HG02623 (cell line): ENCODE data around the gene MELK.

ENCODE experiments used
- ATAC-seq: cut with Tn5 transposase; IDR thresholded peaks from one replicate; pipeline ENCODE4 v1.9.1; 2021; ENCODE audit warnings: moderate library complexity; ENCODE audit not compliant: unreplicated experiment

Gene MELK

DNA sequence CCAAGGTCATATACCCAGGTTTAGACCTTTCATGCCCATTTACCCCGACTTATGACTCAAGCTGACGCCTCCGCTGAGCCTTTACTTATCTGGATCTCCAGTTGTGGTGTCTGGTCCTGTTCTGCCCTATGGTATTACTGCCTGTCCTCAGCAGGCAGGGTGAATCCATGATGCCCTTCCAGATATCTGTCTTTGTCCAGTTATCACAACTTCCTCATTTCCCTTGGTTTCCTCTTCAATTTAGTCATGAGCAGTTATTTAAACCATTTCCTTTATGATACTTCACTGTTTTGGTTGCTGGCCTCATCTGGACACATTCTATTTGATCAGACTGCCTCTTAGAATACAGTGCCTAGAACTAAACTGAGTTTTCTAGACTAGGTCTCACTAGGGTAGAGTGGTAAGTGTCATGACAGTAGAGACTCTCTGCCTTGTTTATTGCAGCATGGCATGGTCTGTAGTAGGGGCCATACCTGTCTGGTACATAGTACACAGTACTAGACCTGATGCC lies 93.3 kb downstream of the MELK start:
- ATAC-seq = no peak

DNA sequence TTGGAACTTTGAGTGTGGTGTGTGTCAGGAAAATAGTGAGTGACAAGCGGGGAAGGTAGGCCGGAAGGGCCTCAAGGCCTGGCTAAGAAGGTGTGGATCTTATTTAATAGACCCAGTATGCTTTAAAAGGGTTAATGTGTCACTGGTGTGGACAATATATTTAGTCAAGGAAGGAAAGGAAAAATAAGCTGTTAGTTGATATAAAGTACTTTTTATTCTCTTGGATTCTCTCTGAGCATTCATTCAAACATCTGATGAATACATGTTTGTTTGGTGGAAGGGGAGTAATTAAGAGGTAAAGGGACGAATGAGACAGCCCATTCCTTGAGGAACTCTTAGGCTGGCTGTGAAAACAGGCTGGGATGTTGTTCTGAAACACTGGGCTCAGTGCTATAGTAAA lies 98.9 kb downstream of the MELK start:
- no peak for ATAC-seq

DNA sequence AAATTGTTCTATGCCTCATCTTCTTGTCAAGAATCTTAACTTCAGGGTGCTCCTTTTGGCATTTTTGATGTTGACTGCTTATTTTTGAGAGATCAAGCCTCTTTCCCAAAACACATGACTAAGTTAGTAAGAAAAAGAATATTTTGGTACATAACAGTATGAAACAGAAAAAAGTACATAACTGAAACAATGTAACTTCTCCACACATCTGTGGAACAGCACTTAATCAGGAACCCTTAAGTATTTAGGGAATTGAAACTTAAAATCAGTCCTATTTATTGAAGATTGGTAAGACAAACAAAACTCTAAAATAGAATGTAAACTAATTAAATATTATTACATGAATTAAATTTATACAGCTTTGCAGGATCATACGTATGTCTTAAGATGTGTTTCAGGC lies 103.4 kb downstream of the MELK start:
- no peak for ATAC-seq

DNA sequence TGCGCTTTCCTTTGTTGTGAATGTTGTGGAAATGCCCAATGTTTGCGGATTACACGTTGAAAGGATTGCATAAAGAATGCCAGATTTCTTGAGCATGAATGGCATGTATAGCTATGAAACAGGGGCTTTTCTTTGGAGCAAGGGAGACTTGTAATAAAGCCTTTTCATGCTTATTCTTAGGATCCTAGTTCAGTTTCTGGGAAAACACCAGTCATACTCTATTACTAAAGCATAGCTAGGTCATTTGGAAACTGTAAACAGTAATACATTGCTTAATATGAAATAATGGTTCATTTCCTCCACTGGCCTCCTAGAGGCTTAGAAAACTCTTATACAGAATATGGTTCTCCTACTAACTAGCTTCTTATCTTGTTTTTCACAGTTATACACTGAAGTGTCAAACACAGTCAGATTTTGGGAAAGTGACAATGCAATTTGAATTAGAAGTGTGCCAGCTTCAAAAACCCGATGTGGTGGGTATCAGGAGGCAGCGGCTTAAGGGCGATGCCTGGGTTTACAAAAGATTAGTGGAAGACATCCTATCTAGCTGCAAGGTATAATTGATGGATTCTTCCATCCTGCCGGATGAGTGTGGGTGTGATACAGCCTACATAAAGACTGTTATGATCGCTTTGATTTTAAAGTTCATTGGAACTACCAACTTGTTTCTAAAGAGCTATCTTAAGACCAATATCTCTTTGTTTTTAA lies 104.2 kb downstream of the MELK start:
- ATAC-seq = no peak

DNA sequence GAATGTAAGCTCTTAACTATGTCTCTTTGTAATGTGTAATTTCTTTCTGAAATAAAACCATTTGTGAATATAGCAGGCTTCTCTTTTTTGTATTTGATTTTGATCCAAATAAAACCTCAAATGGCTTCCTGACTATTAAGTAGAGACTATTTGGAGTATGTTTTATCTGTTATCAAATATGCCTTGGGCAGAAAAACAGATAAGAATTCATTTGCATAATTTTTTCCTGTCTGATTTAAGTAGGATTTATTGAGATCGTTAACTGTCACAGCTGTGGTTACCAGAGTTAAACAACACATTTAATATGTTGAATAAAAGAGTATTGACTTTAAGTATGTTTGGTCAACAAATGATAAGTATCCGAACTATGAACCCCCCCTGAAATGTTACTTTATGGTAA lies 104.9 kb downstream of the MELK start:
- no peak for ATAC-seq

DNA sequence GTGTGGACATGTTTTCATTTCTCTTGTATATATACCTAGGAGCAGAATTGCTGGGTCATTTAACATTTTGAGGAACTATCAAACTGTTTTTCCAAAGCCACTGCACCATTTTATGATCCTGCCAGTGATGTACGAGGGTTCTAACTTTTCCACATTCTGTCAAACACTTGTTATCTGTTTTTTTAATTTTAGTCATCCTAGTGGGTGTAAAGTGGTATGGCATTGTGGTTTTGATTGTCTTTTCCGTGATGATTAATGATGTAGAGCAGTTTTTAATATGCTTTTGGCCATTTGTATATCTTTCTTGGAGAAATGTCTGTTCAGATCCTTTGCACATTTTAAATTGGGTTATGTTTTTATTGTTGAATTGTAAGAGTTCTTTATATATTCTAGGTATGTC lies 107.0 kb downstream of the MELK start:
- ATAC-seq = no peak

DNA sequence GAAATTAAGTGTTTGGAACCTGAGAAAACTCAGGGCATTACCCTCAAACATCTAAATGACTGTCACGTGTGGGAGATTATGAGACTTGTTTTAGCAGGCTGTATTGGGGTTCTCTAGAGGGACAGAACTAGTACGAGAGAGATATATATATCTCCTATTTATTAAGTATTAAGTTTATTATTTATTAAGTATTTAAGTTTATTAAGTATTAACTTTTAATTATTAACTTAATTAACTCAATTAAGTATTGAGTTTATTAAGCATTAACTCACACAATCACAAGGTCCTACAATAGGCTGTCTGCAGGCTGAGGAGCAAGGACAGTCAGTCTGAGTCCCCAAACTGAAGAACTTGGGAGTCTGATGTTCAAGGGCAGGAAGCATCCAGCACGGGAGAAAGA lies 113.8 kb downstream of the MELK start:
- ATAC-seq = no peak

DNA sequence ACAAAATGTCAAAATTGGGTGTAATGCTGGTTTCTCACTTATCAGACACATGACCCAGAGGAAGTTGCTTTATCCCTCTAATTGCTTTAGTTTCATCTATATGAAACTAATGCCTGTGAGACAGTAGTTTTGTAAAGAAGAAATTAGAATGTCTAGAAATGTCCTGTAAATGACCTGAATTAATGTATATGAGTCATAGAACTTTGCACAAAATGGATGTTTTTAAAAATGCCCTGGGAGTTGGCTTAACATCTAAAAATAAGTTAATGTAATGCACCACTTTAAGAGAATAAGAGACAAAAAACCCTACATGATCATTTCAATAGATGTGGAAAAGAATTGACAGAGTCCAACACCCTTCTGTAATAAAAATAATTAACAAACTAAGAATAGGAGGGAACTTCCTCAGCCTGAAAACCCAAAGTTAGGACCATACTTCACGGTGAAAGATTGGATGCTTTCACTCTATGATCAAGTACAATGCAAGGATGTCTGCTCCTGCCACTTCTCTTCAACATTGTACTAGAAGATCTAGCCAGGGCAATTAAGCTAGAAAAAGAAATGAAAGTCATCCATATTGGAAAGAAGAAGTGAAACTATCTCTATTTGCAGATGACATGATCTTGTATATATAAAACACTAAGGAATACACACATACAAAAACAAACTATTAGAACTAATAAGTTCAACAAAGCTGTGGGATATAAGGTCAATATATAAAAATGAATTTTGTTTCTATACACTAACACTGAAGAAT lies 117.9 kb downstream of the MELK start:
- ATAC-seq = no peak

DNA sequence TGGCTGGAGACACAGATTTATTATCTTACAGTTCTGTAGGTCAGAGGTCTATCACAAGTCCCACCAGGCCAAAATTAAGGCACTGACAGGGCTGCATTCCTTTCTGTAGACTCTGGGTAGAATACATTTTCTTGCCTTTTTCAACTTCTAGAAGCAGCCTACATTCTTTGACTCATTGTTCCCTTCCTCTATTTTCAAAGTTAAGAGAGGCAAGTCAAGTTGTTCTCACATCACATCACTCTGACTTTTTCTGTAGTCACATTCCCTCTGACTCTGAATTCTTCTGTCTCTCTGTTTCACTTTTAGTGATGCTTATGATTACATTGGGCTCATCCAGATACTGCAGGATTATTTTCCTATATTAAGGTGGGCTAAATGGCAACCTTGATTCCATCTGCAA lies 119.0 kb downstream of the MELK start:
- ATAC-seq = no peak

DNA sequence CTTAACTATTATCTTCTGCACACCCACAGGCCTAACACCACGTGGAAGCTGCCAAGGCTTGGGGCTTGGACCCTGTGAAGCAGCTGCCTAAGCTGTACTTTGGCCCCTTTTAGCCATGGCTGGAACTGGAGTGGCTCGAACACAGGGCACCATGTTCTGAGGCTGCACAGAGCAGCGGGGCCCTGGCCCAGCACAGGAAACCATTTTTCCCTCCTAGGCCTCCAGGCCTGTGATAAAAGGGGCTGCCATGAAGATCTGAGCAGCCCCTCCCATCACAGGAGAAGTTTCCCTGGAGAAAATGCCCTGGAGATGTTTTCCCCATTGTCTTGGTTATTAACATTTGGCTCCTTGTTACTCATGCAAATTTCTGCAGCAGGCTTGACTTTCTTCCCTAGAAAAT lies 126.3 kb downstream of the MELK start:
- no peak for ATAC-seq

DNA sequence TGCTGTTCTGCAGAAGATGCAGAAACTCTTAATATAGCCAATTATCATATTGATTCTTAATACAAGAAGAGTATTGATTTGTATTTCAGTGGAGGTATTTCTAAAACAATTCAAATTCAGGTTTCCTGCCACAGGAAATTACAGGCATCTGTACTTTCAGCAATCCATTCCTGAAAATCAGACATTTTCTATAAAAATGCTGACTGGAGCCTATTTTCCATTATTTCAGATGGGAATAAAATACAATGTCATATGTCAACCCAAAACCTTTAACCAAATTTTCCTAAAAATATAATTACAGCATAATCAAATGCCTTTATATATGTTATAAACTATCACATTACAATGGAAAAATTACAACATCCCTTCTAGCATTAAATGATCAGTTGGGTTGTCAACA lies 131.5 kb downstream of the MELK start:
- ATAC-seq = no peak

DNA sequence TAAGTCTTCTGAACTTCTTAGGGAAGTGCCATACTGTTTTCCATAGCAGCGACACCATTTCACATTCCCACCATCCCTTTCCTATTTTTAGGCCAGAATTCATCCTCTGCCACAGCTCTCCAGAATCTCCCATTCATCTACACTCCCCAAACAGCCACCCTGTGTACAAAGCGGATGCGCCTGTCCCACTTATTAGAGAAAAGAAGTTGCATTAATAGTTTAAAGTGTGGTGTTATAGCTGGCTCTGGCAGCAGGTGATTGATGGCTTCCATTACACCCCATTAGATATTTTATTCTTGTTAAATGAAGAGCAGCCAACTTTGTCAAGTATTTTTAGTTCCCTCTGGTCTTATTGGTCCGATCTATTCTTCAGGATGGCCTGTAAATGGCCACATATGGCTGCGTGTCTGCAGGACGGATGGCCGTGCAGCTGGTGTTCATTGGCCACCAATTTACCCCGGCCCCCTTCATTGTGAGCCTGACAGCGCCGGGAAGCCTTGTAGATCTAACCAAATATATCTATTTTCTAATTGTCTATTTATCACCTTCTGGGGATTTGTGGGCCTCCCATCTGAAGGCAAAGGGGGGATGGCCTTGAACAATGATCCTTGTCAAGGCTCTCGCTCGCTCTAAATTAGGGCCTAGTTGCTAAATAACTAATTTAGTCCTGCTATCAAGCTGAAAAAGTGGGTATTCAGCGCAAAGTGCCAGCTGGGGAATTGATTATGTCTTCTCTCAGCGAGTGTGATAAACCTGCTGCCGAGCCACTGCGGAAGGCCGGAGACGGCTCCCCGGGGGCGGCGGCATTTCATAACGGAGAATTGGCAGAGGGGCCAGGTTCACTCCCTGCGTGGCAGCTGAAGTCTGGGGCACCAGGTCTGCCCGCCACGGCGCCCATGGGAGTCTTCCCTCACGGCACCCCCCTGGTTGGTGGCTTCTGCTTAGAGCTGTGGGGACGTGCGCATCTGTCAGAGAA lies 141.1 kb downstream of the MELK start:
- no peak for ATAC-seq

DNA sequence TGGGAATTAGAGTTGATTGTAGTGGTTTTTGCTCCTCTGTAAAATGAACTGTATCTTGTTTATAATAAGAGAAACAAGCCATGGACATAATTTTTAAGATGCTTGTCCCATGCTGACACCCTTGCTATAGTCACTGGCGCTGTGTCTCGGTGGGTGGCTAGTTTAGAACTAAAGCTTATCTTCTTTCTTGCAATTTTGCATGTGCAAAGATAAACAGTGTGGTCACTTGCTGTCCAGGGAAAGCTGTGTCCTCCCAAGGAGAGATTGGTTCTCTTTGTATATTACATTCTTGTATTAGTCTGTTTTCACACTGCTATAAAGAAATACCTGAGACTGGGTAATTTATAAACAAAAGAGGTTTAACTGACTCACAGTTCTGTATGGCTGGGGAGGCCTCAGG lies 143.8 kb downstream of the MELK start:
- no peak for ATAC-seq

DNA sequence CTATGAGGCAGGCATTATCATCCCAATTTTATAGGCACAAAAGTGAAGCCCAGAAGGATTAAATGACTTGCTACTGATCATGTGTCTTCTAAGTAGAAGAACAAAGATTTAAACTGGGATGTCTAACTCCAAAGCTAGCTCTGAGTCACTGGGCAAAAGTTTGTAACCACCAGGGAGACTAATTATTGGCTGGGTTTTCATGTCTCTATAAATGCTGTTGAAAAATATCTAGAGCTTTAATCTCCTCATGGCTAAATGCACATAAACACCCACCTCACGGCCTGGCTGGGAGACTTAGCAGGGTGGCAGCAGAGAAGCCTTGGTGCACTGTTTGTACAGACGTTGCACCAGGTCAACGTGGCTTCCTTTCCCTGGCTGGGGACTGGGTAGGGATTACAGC lies 144.6 kb downstream of the MELK start:
- no peak for ATAC-seq

DNA sequence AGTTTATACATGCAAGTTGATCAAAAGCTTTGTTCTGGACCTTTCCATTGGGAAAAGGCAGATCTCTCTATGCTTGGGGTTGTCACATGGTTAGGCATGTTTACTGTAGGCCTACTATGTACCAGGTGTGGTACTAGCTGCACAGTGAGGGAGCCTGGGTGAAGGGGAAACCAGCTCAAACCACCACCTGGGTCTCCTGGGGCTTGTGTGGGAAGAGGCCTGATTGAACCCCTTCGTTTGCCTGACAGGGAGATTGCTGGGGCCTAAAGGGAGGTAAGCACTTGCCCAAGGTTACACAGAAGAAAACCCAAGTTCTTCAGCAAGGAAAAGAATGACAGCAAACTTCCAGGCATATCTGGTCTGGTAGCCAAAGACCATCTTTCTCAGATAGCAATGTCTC lies 145.9 kb downstream of the MELK start:
- ATAC-seq = no peak

DNA sequence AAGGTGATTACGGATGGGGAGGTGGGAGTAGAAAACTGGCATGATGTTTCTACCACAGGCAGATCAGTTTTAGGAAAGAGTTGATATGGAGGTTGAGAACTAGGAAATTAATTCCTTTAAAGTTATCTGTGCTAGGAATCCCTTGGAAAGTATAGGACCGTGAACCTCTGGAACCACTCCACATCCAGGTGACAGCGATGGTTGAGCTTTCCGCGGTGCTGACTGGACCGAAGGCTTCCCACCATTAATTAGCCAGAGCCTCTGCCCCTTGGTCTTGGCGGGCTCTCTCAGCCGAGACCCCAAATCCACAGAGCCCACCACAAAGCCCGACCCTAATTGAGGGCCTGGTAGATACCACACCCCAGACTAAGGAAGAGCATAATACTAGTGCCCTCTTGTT lies 147.3 kb downstream of the MELK start:
- no peak for ATAC-seq

DNA sequence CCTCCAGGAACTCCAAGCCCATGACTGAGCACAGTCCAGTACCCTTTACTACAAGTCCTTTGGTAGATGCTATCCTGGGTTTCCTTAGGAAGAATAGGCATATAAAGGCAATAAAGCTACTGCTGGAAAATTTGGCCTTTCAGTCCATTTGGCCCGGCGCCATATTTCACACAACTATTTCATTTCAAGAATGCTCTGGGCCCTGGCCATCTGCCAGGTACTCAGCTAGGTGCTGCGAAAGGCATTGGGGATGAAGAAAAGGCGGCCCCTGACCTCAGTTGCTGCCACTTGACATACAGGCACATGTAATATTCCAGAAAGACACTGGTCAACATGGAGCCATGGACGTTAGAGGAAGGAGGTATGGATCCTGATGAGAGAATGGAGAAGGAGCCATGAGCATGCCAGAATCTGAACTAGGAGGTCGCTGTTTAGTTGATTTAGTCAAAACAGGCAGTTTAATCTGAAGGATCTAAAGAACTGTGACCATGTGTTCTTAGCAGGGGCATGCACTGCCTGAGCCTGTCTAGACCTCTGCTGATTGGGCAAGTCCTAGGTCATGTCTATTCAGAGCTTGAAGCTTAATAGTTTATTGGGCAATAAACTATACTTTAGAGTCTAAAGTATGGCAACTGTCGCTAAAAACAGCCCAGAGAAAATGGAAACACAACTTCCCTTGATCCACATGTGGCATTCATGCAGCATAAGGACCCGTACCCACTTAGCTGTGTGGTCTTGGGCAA lies 149.3 kb downstream of the MELK start:
- no peak for ATAC-seq

DNA sequence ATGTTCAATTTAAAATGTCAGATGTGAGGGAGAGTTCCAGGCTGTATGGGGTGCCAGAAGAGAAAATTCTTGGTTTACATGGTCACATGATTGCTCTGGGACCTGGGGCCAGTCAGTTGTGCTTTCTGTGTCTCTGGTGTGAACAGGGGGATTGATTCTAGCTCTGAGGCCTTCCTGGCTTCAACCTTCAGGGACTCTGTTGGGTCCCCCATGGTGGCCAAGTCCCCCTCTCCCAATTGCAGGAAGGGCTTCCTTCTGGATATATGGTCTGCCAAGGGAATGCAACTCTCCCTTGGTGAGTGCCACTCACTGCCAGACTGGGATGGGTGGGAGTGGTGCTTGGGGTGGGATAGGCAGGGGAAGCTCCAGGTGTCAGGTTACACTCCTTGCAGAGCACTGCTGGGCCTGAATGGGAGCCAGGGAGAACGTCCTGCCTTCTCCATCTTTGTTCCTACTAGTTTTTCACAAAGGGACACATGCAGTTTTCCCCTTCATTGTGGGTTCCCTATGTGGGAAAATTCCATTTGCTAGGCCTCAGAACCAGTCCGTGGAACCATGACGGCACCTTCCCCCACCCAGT lies 153.2 kb downstream of the MELK start:
- ATAC-seq = no peak
